Epithelial cell of esophagus (primary cell): Measurements from ENCODE around the gene SLX4.

Source experiments
- DNase-seq: peaks from one replicate; pipeline ENCODE4 v3.0.0; 2010; ENCODE audit warnings: low read depth
- H3K4me3 ChIP-seq: 2 replicates; pipeline ENCODE4 v1.5.1; 2011; ENCODE audit warnings: mild to moderate bottlenecking, low read length, control low read depth
- TF ChIP-seq, protein P1 (sequence below): IDR thresholded peaks from 2 replicates; pipeline ENCODE4 v1.5.1; 2011; ENCODE audit warnings: low read depth, mild to moderate bottlenecking, low read length, control low read depth, inconsistent platforms; ENCODE audit not compliant: insufficient read depth; ENCODE audit errors: missing control alignments

The SLX4 gene

DNA sequence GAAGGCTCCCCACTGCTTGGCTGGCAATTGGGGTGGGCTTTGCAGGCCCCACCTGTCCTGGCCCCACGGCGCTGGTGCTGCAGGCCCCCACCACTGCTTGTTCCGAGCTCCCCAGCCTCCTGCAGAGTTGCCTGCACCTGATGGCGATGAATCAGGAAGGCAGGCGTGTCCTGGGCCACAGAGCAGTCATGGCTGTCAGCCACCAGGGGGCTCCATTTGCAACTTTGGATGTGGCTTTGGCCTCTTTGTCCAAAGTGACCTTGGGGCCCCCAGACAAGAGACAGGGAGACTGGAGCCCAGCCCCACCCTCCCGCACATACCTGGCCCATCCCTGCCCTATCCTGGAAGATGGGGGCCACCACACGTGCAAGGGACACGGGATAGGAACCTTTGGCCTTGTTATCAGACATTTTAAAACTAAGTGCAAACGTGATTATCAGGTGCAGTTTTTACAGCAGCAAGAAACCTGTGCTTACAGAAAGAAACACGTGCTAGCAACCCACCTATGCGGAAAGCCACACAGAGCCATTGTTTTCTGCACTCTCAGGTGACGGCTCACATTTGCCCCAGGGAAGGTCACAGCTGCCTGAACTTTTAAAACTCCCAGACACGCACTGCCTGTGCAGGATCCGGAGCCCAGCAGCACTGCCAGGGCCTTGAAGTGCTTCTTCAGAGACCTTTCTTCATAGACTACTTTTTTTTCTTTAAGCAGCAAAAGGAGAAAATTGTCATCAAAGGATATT, 43.0 kb upstream of the SLX4 start, which contains the start of gene DNASE1:
Gene DNASE1 (plus strand): TSS at position 443 of the 743 bp plus-strand sequence. CDS start 683 bp downstream, outside the sequence.
- peak; percentile 78 for DNase-seq
- no peak within 1 kb of the TSS for H3K4me3 ChIP-seq
- TF ChIP-seq, protein P1, sequence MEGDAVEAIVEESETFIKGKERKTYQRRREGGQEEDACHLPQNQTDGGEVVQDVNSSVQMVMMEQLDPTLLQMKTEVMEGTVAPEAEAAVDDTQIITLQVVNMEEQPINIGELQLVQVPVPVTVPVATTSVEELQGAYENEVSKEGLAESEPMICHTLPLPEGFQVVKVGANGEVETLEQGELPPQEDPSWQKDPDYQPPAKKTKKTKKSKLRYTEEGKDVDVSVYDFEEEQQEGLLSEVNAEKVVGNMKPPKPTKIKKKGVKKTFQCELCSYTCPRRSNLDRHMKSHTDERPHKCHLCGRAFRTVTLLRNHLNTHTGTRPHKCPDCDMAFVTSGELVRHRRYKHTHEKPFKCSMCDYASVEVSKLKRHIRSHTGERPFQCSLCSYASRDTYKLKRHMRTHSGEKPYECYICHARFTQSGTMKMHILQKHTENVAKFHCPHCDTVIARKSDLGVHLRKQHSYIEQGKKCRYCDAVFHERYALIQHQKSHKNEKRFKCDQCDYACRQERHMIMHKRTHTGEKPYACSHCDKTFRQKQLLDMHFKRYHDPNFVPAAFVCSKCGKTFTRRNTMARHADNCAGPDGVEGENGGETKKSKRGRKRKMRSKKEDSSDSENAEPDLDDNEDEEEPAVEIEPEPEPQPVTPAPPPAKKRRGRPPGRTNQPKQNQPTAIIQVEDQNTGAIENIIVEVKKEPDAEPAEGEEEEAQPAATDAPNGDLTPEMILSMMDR: peak; percentile 69

DNA sequence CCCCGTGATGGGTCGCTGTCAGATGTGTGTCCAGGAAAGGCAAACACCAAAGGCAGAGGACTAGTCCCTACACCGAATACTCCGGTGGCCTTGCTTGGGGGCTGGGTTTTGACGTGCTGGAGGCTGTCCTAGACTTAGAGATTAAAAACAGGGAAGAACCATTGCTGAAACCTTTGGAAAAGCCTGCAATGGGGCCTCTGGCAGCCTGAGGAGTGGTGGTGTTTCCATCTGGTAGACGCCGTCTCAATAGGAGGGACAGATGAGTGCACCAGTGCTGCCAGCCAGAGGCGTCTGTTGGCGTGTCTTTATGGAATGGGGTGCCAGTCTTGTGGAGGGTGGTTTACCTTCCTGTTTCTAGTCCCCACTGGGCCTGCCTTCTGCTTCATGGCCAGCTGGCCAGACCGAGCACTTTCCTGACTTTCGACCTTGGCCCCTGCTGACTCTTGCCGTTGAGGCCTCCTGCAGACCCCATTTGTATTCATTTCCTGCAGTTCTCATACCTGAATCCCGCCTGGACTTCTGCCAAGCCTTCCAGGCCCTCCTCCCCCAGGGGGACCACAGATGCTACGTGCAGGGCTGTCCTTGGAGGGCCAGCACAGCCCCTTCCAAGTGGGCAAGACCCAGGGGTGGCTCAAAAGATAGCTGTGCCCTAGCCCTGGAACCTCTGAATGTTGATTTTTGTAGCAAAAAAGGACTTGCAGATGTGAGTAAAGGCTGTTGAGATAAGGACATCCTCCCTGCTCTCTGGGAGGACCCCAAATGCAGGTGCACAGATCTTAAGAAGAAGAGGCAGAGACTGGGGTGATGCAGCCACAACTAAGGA, 41.2 kb upstream of the SLX4 start:
- TF ChIP-seq, protein P1: no peak
- no peak overlapping the region for H3K4me3 ChIP-seq
- no peak for DNase-seq

DNA sequence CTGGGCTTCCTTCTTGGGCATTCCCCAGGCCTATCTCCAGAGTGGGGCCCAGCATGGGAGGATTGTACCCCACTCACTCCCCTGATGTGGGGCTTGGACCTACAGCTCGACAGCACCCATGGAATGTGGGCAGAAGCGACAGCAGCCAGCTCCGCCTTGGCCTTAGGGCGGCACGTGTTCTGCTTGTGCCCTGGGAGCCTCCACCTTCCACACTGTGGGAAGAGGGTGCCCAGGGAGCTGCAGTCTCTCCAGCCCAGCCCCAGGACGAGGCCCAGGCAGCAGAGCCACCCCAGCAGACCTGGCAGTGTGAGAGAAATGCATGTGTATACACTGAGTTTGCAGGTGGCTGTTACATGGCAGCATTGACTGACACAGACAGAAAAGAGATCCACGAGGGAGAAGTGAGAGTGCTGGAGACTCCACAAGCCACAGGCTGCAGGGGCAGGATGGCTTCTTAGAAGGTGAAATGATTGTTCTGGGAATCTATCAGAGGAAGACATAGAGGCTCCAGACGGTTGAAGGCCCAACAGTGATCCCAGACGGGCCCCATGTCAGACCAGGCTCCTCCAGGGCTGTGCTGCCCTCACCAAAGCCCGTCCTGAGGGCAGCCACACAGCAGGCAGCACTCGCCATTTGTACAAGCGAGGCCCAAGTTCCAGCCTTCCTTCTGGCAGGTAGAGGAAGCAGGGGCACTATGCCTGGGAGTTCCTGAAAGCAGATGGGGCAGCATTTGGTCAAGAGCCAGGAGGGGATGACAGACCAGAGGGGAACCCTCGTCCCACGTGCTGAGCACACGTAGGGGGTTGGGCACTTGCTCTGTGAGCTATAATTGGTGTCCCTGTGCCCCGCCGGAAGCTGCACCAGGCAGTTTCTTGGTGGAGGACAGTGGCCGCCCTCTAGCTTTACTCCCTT, 40.3 kb upstream of the SLX4 start:
- TF ChIP-seq, protein P1: no peak
- H3K4me3 ChIP-seq: no peak overlapping the region
- DNase-seq: no peak

DNA sequence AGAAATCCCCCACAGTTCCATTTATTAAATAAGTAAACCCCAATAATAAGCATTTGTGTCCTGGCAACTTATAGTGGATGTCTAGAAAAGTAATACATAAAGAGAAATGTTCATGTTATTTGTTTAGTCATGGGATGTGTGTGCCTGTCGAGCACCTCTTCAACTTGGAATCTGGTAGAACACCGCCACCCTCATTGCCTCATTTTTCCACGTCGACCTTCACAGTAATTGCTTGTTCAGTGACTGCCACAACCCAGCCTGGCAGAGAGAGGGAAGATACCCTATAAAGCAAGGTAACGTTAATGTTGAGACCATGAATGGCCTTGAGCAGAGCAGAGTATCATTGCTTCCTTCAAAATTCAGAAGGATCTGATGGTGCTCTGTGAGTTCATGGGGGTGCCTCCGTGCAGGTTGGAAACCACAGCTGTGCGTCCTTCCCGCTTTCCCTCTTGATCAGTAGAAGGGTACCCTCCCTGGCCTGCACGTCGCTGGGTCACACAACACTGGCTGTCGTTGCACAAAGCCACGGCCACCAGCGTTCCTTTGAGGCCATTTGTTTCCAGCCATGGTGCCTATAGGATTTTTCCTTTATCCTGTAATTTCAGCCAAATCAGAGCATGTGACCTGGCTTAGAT, 39.3 kb upstream of the SLX4 start:
- TF ChIP-seq, protein P1: no peak
- no peak overlapping the region for H3K4me3 ChIP-seq
- DNase-seq: no peak

DNA sequence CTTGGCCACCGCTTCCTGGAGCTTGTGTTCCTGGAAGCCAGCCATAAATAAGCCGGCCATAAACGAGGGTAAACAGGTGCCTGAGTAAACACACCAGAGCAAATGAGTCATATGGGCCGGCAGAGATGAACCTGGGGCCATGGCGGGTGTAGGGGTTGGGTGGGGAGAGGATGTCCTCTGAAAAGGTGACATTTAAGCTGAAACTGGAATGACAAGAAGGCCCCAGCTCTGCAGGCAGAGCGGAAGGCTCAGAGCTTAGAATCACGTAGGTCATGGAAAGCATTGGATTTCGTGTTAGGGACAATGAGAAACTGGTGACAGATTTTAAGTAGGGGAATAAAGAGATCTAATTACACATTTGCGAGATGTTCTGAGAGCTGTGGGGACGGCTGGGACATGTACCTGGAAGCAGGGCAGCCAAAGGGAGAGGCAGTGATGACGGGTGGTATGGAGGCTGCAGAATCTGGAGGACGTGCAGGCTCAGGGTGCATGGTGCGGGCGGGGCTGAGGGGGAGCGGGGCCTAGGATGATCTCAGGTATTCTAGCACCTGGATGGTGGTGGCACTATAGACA, 35.0 kb upstream of the SLX4 start:
- TF ChIP-seq, protein P1: no peak
- DNase-seq: peak; percentile 52
- H3K4me3 ChIP-seq: no peak overlapping the region
